ENCODE measurements around the gene RASD1. TPM values are rescaled to one million over a fixed set of nuclear protein-coding genes. Genes with fewer than 3 reads are reported as not detected.

RASD1 gene
- total and polyA plus RNA-seq, 2 of the 4 experiments (the other 2 are of a cell fraction), result 0.54 to 1.8 TPM

DNA sequence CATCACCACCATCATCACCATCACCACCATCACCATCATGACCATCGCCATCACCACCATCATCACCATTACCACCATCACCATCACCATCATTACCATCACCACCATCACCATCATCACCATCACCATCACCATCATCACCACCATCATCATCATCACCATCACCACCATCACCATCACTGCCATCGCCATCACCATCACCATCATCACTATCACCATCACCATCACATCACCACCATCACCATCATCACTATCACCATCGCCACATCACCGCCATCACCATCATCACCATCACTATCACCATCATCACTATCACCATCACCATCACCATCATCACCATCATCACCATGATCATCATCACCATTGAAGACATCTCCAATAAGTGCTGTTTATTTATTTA lies 36.2 kb downstream of the RASD1 start:
- no peak overlapping the region for H4K5ac ChIP-seq (ENCODE audit: low read depth, low read length)
- no peak overlapping the region for H3K4me3 ChIP-seq (ENCODE audit: insufficient read depth, low read depth, low read length)
- no peak overlapping the region for H3K23ac ChIP-seq (ENCODE audit: low read depth, low read length)
- no peak overlapping the region for H3K56ac ChIP-seq (ENCODE audit: extremely low read depth, insufficient read depth, low read length)
- CTCF ChIA-PET, result no interaction called here
- H3K9me1 ChIP-seq (ENCODE audit: insufficient read depth, low read length), result no peaks in the 10 kb centered on the region
- ATAC-seq (ENCODE audit: low read depth) (no peak), DNase-seq (no peak)
- no peak overlapping the region for H3K27ac ChIP-seq (ENCODE audit: insufficient read depth, low read length)
- H3K27me3 ChIP-seq (ENCODE audit: control insufficient read depth, insufficient read depth, low read length), result peaks cover 30% of the 10 kb centered on the region
- peaks cover 3% of the 10 kb centered on the region; the same call in 1 of the 2 replicates for H3K9me3 ChIP-seq (ENCODE audit: control insufficient read depth, insufficient read depth, low read length)
- H3K4me2 ChIP-seq (ENCODE audit: low read depth, low read length), result no peak overlapping the region
- H2BK120ac ChIP-seq (ENCODE audit: low read depth, low read length), result no peak overlapping the region
- H4K91ac ChIP-seq (ENCODE audit: insufficient read depth, low read depth, low read length), result no peak overlapping the region
- intact Hi-C loops (cut with micrococcal nuclease) (no loop called here), in situ Hi-C loops (cut with MboI; ENCODE audit: low sequenced_read_pairs) (no loop called here), dilution Hi-C loops (cut with HindIII; ENCODE audit: low sequenced_read_pairs, unreplicated experiment) (no loop called here)
- no peaks in the 10 kb centered on the region for H3K4me1 ChIP-seq (ENCODE audit: control insufficient read depth, insufficient read depth, low read length)
- TF ChIP-seq MXI1 (IDR thresholded peaks at IDR 0.05; ENCODE audit: borderline replicate concordance, low read depth, low read length) (no peak), POLR2A (IDR thresholded peaks at IDR 0.05; ENCODE audit: low read depth, low read length) (no peak), FOS (IDR thresholded peaks at IDR 0.05; ENCODE audit: low read depth, low read length) (no peak)
- TF ChIP-seq, protein P1, sequence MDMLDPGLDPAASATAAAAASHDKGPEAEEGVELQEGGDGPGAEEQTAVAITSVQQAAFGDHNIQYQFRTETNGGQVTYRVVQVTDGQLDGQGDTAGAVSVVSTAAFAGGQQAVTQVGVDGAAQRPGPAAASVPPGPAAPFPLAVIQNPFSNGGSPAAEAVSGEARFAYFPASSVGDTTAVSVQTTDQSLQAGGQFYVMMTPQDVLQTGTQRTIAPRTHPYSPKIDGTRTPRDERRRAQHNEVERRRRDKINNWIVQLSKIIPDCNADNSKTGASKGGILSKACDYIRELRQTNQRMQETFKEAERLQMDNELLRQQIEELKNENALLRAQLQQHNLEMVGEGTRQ (IDR thresholded peaks at IDR 0.05; ENCODE audit: low read depth, low read length), result no peak
- no peak overlapping the region for H2BK20ac ChIP-seq (ENCODE audit: low read depth, low read length)
- no TSS peak for BruUV-seq (replicated peaks)
- no peak overlapping the region for H2AK9ac ChIP-seq (replicated peaks; ENCODE audit: low read depth, low read length, poor library complexity)
- H3K4ac ChIP-seq (ENCODE audit: low read depth, low read length), result no peak overlapping the region
- no peaks in the 10 kb centered on the region for H3K79me1 ChIP-seq (ENCODE audit: low read depth in 1 of 2, low read length in 2 of 2)
- no peak overlapping the region for H3K14ac ChIP-seq (replicated peaks; ENCODE audit: low read depth, low read length)
- no peak overlapping the region for H3K18ac ChIP-seq (ENCODE audit: low read depth, low read length)
- no peak overlapping the region for H4K8ac ChIP-seq (ENCODE audit: low read depth in 2 of 2, low read length in 2 of 2)
- H2AFZ ChIP-seq (replicated peaks; ENCODE audit: low read length, poor library complexity), result no peak overlapping the region
- POLR2A ChIA-PET (ENCODE audit: unreplicated experiment), result no interaction called here
- H3K9ac ChIP-seq (ENCODE audit: low read depth, low read length), result no peak overlapping the region
- H2BK5ac ChIP-seq (ENCODE audit: low read depth, low read length, poor library complexity, severe bottlenecking), result peak overlapping the region; percentile 60
- 83% methylated on average over 4 of the region's 4 CpGs; no CpG with 5 or more reads in 1 of the 2 experiments for WGBS, 2 experiments (ENCODE audit: extremely low coverage in 2 of 2, insufficient read length in 1 of 2)
- no peak overlapping the region for H2BK15ac ChIP-seq (ENCODE audit: low read depth, low read length)
- H2AK5ac ChIP-seq (ENCODE audit: low read depth, low read length), result no peak overlapping the region
- no peaks in the 10 kb centered on the region for H4K20me1 ChIP-seq (ENCODE audit: insufficient read depth, low read length)
- H3K36me3 ChIP-seq (ENCODE audit: control insufficient read depth, insufficient read depth, low read length), result no peaks in the 10 kb centered on the region
